Endodermal cell (in vitro differentiated cells): ENCODE data around the gene QSOX2. TPM values are rescaled to one million over a fixed set of nuclear protein-coding genes. Genes with fewer than 3 reads are reported as not detected.

Experiments
- DNase-seq: peaks from one replicate; pipeline ENCODE4 v3.0.0-alpha.2; 2017
- H3K27ac ChIP-seq: 2 replicates; pipeline ENCODE4 v1.5.1; 2013; ENCODE audit warnings: mild to moderate bottlenecking, low read depth, low read length, moderate library complexity
- H3K27me3 ChIP-seq: 2 replicates; pipeline ENCODE4 v1.6.1; 2013; ENCODE audit warnings: mild to moderate bottlenecking, low read length, moderate library complexity; ENCODE audit not compliant: insufficient read depth, control insufficient read depth, poor library complexity, severe bottlenecking
- H3K36me3 ChIP-seq: 2 replicates; pipeline ENCODE4 v1.7.0; 2013; ENCODE audit warnings: mild to moderate bottlenecking, low read length, moderate library complexity; ENCODE audit not compliant: control insufficient read depth, insufficient read depth
- H3K4me1 ChIP-seq: one replicate; pipeline ENCODE4 v1.7.0; 2013; ENCODE audit warnings: low read length; ENCODE audit not compliant: control insufficient read depth, insufficient read depth
- H3K4me3 ChIP-seq: 2 replicates; pipeline ENCODE4 v1.5.1; 2013; ENCODE audit warnings: mild to moderate bottlenecking, low read length, moderate library complexity
- H3K9ac ChIP-seq: 2 replicates; pipeline ENCODE4 v1.6.1; 2013; ENCODE audit warnings: mild to moderate bottlenecking, low read length, moderate library complexity; ENCODE audit not compliant: poor library complexity, severe bottlenecking; ENCODE audit errors: extremely low read depth
- H3K9me3 ChIP-seq: 2 replicates; pipeline ENCODE4 v1.6.1; 2013; ENCODE audit warnings: mild to moderate bottlenecking, low read length, moderate library complexity; ENCODE audit not compliant: control insufficient read depth
- H3K27ac Mint-ChIP-seq: 2 replicates; pipeline ENCODE4 v1.8.0; 2020; ENCODE audit warnings: mixed read lengths
- H3K27me3 Mint-ChIP-seq: 2 replicates; pipeline ENCODE4 v1.8.0; 2021; ENCODE audit warnings: mild to moderate bottlenecking, mixed read lengths; ENCODE audit not compliant: insufficient read depth
- H3K36me3 Mint-ChIP-seq: 2 replicates; pipeline ENCODE4 v1.8.0; 2020; ENCODE audit warnings: low read depth, mixed read lengths
- H3K4me1 Mint-ChIP-seq: 2 replicates; pipeline ENCODE4 v1.8.0; 2020; ENCODE audit warnings: mixed read lengths
- H3K4me3 Mint-ChIP-seq: 2 replicates; pipeline ENCODE4 v1.8.0; 2020; ENCODE audit warnings: mild to moderate bottlenecking, moderate library complexity, mixed read lengths
- H3K9me3 Mint-ChIP-seq: 2 replicates; pipeline ENCODE4 v1.8.0; 2020; ENCODE audit warnings: mild to moderate bottlenecking, mixed read lengths
- WGBS, 2 experiments: methylation state at CpG; one replicate each; pipeline versions ENCODE4 v1.1.5 to v1.1.7; 2013; ENCODE audit warnings: missing lambda C conversion rate in 2 of 2, mixed read lengths in 1 of 2; ENCODE audit not compliant: insufficient coverage in 1 of 2, insufficient read length in 1 of 2; 5-methylcytosine and 5-hydroxymethylcytosine counted together
- total RNA-seq, 2 donors: library from RNA; stranded (reverse); fragmentation: NEBNext Ultra II Directional in 1 of 2; extraction: Animal tissue kit (Norgen Biotek cat#: 25700) in 1 of 2; gene quantifications; 2 replicates in 1 of 2; 3 replicates in 1 of 2; pipeline ENCODE4 v1.2.1, GENCODE V29; 2021
- TF ChIP-seq, protein P1 (sequence below): fragments of 200-600 bp; sonication (generic); conservative IDR thresholded peaks from 2 replicates; pipeline ENCODE4 v1.5.0; 2021; ENCODE audit warnings: antibody characterized with exemption, mild to moderate bottlenecking

The QSOX2 gene
- total RNA-seq, 2 donors from 2014 or later: 22.0 to 26.3 TPM

DNA sequence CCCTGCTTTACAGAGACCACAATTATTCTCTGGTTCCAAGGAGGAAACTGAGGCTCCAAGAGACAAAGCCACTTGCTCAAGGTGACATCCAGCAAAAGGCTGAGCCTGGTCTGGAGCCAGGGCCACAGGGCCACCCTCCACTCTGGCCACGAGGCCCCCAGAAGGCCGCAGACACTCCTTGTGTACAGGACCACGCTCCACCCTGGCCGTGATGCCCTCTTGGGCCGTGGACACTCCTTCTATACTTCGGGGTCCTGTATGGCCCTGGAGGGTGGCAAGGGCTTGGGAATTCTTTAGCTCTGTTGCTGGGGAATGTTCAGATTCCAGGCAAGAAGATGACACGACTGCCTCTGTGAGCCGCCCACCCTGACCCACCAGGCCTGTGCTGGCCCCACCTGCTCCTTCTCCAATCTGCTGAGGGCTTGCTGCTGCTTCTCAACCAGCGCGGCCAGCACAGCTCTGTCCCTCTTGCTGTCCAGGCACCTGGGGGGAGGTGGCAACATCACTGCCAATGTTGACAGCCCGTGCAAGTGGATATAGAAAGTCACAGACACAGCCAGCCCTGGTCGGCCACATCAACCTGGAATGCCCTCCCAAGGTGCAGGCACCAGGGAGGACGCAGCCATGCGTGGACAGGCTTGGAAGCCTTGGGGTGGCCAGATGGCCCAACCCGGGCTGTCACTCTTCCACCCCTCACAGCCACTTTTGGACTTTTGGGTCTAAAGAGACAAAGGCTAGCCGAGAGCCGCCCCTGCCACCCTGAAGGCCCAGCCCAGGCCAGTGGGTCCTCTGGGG, 20.1 kb upstream of the QSOX2 start:
- H3K9me3 Mint-ChIP-seq: no peaks in the 10 kb centered on the region
- no peak for DNase-seq
- H3K27ac Mint-ChIP-seq: no peak overlapping the region
- H3K36me3 ChIP-seq: no peaks in the 10 kb centered on the region
- H3K27ac ChIP-seq: no peak overlapping the region
- WGBS, 2 experiments: 91% methylated on average over 9 to 17 of the region's 17 CpGs
- H3K27me3 Mint-ChIP-seq: no peaks in the 10 kb centered on the region
- H3K27me3 ChIP-seq: no peaks in the 10 kb centered on the region
- peaks cover 5% of the 10 kb centered on the region for H3K4me1 ChIP-seq
- H3K4me3 Mint-ChIP-seq: no peak overlapping the region
- TF ChIP-seq, protein P1, sequence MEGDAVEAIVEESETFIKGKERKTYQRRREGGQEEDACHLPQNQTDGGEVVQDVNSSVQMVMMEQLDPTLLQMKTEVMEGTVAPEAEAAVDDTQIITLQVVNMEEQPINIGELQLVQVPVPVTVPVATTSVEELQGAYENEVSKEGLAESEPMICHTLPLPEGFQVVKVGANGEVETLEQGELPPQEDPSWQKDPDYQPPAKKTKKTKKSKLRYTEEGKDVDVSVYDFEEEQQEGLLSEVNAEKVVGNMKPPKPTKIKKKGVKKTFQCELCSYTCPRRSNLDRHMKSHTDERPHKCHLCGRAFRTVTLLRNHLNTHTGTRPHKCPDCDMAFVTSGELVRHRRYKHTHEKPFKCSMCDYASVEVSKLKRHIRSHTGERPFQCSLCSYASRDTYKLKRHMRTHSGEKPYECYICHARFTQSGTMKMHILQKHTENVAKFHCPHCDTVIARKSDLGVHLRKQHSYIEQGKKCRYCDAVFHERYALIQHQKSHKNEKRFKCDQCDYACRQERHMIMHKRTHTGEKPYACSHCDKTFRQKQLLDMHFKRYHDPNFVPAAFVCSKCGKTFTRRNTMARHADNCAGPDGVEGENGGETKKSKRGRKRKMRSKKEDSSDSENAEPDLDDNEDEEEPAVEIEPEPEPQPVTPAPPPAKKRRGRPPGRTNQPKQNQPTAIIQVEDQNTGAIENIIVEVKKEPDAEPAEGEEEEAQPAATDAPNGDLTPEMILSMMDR: no peak
- no peaks in the 10 kb centered on the region for H3K9me3 ChIP-seq
- no peaks in the 10 kb centered on the region for H3K36me3 Mint-ChIP-seq
- H3K4me1 Mint-ChIP-seq: peaks cover 10% of the 10 kb centered on the region
- no peak overlapping the region for H3K4me3 ChIP-seq
- no peak overlapping the region for H3K9ac ChIP-seq

DNA sequence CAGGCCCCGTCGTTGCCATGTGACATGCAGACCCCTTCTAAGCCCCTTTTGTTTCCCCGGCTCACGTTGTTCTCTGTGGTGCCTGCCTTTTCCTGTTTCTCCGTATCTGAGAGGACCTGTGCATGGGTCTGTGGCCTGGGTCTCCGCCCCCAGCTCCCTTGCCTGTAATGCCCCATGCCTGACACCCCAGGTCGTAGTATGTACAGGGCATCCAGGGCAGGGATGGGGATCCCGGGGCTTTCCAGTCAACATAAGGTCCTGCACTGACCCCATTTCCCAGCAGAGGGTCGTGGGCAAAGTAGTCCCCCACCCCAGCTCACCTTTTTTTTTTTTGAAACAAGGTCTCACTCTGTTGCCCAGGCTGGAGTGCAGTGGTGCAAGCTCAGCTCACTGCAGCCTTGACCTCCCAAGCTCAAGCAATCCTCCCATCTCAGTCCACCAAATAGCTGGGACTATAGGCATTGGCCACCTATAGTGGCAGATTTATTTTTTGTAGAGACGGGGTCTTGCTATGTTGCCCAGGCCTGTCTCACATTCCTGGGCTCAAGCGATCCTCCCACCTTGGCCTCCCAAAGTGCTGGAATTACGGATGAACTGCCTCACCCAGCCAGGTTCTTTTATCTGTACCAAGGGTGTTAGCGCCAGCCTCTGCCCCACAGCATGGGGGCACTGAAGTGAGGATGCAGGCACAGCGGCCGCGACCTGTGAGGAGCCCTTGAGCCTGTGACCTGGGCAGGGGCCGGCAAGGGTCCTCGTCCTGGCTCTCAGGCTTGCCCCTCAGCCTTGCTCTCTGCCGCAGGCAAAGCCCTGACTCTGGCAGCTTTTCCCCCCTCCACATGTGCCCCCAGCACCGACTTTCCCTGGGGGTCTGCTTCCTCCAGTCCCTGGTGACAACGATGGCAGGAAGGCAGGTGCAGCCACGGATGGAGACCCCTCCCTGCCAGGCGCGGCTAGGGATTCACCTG, 19.1 kb upstream of the QSOX2 start:
- no peak for DNase-seq
- H3K4me3 Mint-ChIP-seq: no peak overlapping the region
- H3K4me3 ChIP-seq: no peak overlapping the region
- H3K9me3 Mint-ChIP-seq: no peaks in the 10 kb centered on the region
- H3K27ac ChIP-seq: no peak overlapping the region
- H3K27me3 ChIP-seq: no peaks in the 10 kb centered on the region
- H3K9me3 ChIP-seq: no peaks in the 10 kb centered on the region
- H3K27me3 Mint-ChIP-seq: no peaks in the 10 kb centered on the region
- H3K27ac Mint-ChIP-seq: no peak overlapping the region
- TF ChIP-seq, protein P1: no peak
- 82 to 91% methylated on average over 19 to 24 of the region's 24 CpGs for WGBS, 2 experiments
- no peak overlapping the region for H3K9ac ChIP-seq
- no peaks in the 10 kb centered on the region for H3K36me3 Mint-ChIP-seq
- peaks cover 5% of the 10 kb centered on the region for H3K4me1 ChIP-seq
- peaks cover 10% of the 10 kb centered on the region for H3K4me1 Mint-ChIP-seq
- no peaks in the 10 kb centered on the region for H3K36me3 ChIP-seq

DNA sequence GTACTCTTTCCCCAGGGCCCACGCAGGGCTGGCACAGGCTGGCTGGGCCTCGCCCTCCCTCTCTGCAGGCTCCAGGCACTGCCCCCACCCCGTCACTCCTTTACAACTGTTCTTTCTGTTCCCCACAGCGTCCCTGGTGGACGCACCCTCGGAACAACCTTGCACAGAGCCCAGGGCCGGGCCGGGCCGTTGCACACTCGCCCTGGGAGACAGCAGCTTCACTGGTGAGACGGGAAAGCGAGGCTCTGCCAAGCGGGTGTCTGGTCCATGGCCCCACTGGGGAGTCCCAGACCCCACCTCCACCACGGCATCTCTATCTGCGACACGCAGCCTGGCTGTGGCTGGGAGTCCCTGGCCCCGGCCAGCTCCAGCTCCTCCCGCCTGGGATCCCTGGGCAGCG, 18.4 kb upstream of the QSOX2 start:
- no peak overlapping the region for H3K9ac ChIP-seq

More for the DNA sequence above, 18.4 kb upstream of the QSOX2 start:
- H3K27me3 Mint-ChIP-seq: no peaks in the 10 kb centered on the region
- peaks cover 10% of the 10 kb centered on the region for H3K4me1 Mint-ChIP-seq
- Histone ChIP-seq H3K4me1 (peaks cover 8% of the 10 kb centered on the region), H3K27ac (peak overlapping the region; percentile 10), H3K9me3 (no peaks in the 10 kb centered on the region), H3K36me3 (no peaks in the 10 kb centered on the region), H3K4me3 (no peak overlapping the region), H3K27me3 (no peaks in the 10 kb centered on the region)
- H3K9me3 Mint-ChIP-seq: no peaks in the 10 kb centered on the region
- H3K27ac Mint-ChIP-seq: no peak overlapping the region
- DNase-seq: no peak
- H3K36me3 Mint-ChIP-seq: no peaks in the 10 kb centered on the region
- WGBS, 2 experiments: 87 to 90% methylated on average over 11 to 19 of the region's 19 CpGs
- H3K4me3 Mint-ChIP-seq: no peak overlapping the region
- TF ChIP-seq, protein P1: peak; percentile 29
